ENCODE results near the gene TM7SF3. TPM values are rescaled to one million over a fixed set of nuclear protein-coding genes. Genes with fewer than 3 reads are reported as not detected.

The TM7SF3 gene
- total and polyA plus RNA-seq, 2 experiments from 2014 or later: 51.8 to 55.8 TPM

GRCh38 chr12:27032679-27033078, 18.5 kb upstream of the TM7SF3 start:
- no peaks in the 10 kb centered on the region for H3K4me1 ChIP-seq (ENCODE audit: insufficient read depth)
- H3K36me3 ChIP-seq (ENCODE audit: low read depth): peaks cover 39% of the 10 kb centered on the region
- WGBS, 2 experiments (ENCODE audit: low coverage in 1 of 2, low lambda C conversion rate in 2 of 2, missing lambda C conversion rate in 2 of 2): 92 to 97% methylated on average over 3 of the region's 3 CpGs
- H3K9ac ChIP-seq: no peak overlapping the region
- H3K4me2 ChIP-seq (ENCODE audit: unreplicated experiment): no peak overlapping the region
- H3F3A ChIP-seq (ENCODE audit: insufficient read depth): no peaks in the 10 kb centered on the region
- H3K27ac ChIP-seq: no peak overlapping the region
- H2AFZ ChIP-seq: no peak overlapping the region
- H4K20me1 ChIP-seq (ENCODE audit: insufficient read depth): no peaks in the 10 kb centered on the region
- in situ Hi-C loops (cut with MboI): no loop called here
- H3K4me3 ChIP-seq: no peak overlapping the region
- no peaks in the 10 kb centered on the region for H3K27me3 ChIP-seq (replicated peaks; ENCODE audit: insufficient read depth)
- H3K9me2 ChIP-seq (ENCODE audit: insufficient read depth): no peaks in the 10 kb centered on the region
- H3K79me2 ChIP-seq (ENCODE audit: insufficient read depth): 0 out of 2 replicates have a peak, but pooled peaks cover 2% of the 10 kb centered on the region
- no peaks in the 10 kb centered on the region for H3K9me3 ChIP-seq (ENCODE audit: low read depth)
- no peak for DNase-seq
- no peak for TF ChIP-seq EZH2phosphoT487 (IDR thresholded peaks at IDR 0.05; ENCODE audit: insufficient read depth, low read depth)
- no peak for TF ChIP-seq EZH2 (IDR thresholded peaks at IDR 0.05; ENCODE audit: insufficient read depth, poor library complexity, severe bottlenecking)

DNA sequence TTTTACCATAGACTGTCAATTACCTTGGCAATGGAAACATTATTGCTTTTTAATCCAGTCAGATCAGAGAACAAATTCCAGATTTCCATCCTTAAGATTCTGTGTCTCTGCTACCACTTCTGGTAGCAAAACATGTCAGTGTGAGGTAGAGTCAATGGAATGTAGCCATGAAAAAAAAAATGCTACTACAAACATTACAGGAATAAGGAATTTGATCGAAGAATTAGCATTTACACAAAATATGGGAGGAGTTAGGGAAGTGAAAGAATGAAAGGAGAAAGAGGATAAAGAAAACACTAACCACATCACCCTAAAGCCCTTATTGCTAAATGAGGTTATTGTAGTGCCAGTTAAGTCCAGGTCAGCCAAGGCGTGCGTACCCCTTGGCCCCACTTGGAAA, 17.3 kb upstream of the TM7SF3 start:
- Histone ChIP-seq H3K9me2 (ENCODE audit: insufficient read depth) (no peaks in the 10 kb centered on the region), H3K36me3 (ENCODE audit: low read depth) (peaks cover 46% of the 10 kb centered on the region), H4K20me1 (ENCODE audit: insufficient read depth) (no peaks in the 10 kb centered on the region), H3K9me3 (ENCODE audit: low read depth) (no peaks in the 10 kb centered on the region), H3K9ac (no peak overlapping the region), H3K27ac (no peak overlapping the region), H2AFZ (no peak overlapping the region), H3K79me2 (ENCODE audit: insufficient read depth) (peaks cover 13% of the 10 kb centered on the region), H3K4me3 (no peak overlapping the region), H3K4me2 (ENCODE audit: unreplicated experiment) (no peak overlapping the region), H3K4me1 (ENCODE audit: insufficient read depth) (no peaks in the 10 kb centered on the region), H3K27me3 (replicated peaks; ENCODE audit: insufficient read depth) (no peaks in the 10 kb centered on the region), H3F3A (ENCODE audit: insufficient read depth) (no peaks in the 10 kb centered on the region)
- DNase-seq: no peak
- in situ Hi-C loops (cut with MboI): no loop called here
- TF ChIP-seq EZH2 (IDR thresholded peaks at IDR 0.05; ENCODE audit: insufficient read depth, poor library complexity, severe bottlenecking) (no peak), EZH2phosphoT487 (IDR thresholded peaks at IDR 0.05; ENCODE audit: insufficient read depth, low read depth) (no peak)
- WGBS, 2 experiments (ENCODE audit: low coverage in 1 of 2, low lambda C conversion rate in 2 of 2, missing lambda C conversion rate in 2 of 2): 95 to 99% methylated on average over 3 of the region's 3 CpGs

DNA sequence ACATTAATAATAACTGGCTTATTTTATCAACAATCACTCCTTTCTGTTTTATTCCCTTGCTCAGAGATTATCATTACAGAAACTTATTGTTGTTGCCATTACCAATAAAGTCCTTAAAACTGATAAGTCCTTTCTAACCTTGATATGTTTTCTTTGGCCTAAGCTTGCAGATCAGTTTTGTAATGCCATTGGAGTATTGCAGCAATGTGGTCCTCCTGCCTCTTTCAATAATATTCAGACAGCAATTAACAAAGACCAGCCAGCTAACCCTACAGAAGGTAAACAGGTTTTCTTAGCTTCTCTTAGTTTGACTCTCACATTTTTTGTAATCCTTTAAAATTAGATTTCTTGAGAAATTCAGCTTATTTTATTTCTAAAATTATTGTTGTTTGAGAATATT, 12.1 kb upstream of the TM7SF3 start:
- Histone ChIP-seq H3K27me3 (replicated peaks; ENCODE audit: insufficient read depth) (no peaks in the 10 kb centered on the region), H3K27ac (no peak overlapping the region), H3K4me2 (ENCODE audit: unreplicated experiment) (no peak overlapping the region), H3K79me2 (ENCODE audit: insufficient read depth) (peaks cover 53% of the 10 kb centered on the region), H2AFZ (no peak overlapping the region), H3K4me1 (ENCODE audit: insufficient read depth) (peaks cover 22% of the 10 kb centered on the region), H3K9me2 (ENCODE audit: insufficient read depth) (no peaks in the 10 kb centered on the region), H3K4me3 (no peak overlapping the region), H3K36me3 (ENCODE audit: low read depth) (peaks cover 39% of the 10 kb centered on the region), H3K9me3 (ENCODE audit: low read depth) (no peaks in the 10 kb centered on the region), H4K20me1 (ENCODE audit: insufficient read depth) (no peaks in the 10 kb centered on the region), H3K9ac (no peak overlapping the region), H3F3A (ENCODE audit: insufficient read depth) (peaks cover 11% of the 10 kb centered on the region; the same call in 1 of the 2 replicates)
- in situ Hi-C loops (cut with MboI): no loop called here
- no peak for DNase-seq
- TF ChIP-seq EZH2 (IDR thresholded peaks at IDR 0.05; ENCODE audit: insufficient read depth, poor library complexity, severe bottlenecking) (no peak), EZH2phosphoT487 (IDR thresholded peaks at IDR 0.05; ENCODE audit: insufficient read depth, low read depth) (no peak)

DNA sequence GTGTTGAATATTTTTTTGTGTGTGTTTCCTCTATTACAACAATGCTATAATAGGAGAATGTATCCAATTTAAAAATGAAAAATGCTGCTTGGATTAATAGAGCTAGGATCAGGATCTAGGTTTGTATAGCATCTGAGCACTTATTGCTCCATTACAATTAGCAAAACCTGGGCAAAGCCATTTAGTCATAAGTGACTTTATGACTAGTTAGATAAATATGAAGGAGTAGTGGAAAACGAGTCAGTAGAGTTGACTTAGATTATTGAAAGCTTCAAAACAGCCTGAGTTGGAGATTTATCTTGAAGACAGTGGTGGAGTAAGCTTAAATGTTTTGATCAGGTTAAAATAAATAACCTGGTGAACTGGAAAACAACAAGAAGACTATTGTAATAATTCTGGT, 10.9 kb upstream of the TM7SF3 start:
- H2AFZ ChIP-seq: no peak overlapping the region
- H3K4me1 ChIP-seq (ENCODE audit: insufficient read depth): peaks cover 22% of the 10 kb centered on the region
- H3K9me3 ChIP-seq (ENCODE audit: low read depth): no peaks in the 10 kb centered on the region
- no peak overlapping the region for H3K9ac ChIP-seq
- TF ChIP-seq EZH2phosphoT487 (IDR thresholded peaks at IDR 0.05; ENCODE audit: insufficient read depth, low read depth) (no peak), EZH2 (IDR thresholded peaks at IDR 0.05; ENCODE audit: insufficient read depth, poor library complexity, severe bottlenecking) (no peak)
- H3K36me3 ChIP-seq (ENCODE audit: low read depth): peaks cover 31% of the 10 kb centered on the region
- H4K20me1 ChIP-seq (ENCODE audit: insufficient read depth): no peaks in the 10 kb centered on the region
- H3K79me2 ChIP-seq (ENCODE audit: insufficient read depth): peaks cover 53% of the 10 kb centered on the region
- 5 to 8% methylated on average over 1 of the region's 1 CpG for WGBS, 2 experiments (ENCODE audit: low coverage in 1 of 2, low lambda C conversion rate in 2 of 2, missing lambda C conversion rate in 2 of 2)
- H3K4me2 ChIP-seq (ENCODE audit: unreplicated experiment): peak overlapping the region; percentile 89
- no peak overlapping the region for H3K27ac ChIP-seq
- H3K4me3 ChIP-seq: no peak overlapping the region
- in situ Hi-C loops (cut with MboI): no loop called here
- peak; percentile 64 for DNase-seq
- H3K27me3 ChIP-seq (replicated peaks; ENCODE audit: insufficient read depth): no peaks in the 10 kb centered on the region
- no peaks in the 10 kb centered on the region for H3K9me2 ChIP-seq (ENCODE audit: insufficient read depth)
- H3F3A ChIP-seq (ENCODE audit: insufficient read depth): peaks cover 11% of the 10 kb centered on the region; the same call in 1 of the 2 replicates

DNA sequence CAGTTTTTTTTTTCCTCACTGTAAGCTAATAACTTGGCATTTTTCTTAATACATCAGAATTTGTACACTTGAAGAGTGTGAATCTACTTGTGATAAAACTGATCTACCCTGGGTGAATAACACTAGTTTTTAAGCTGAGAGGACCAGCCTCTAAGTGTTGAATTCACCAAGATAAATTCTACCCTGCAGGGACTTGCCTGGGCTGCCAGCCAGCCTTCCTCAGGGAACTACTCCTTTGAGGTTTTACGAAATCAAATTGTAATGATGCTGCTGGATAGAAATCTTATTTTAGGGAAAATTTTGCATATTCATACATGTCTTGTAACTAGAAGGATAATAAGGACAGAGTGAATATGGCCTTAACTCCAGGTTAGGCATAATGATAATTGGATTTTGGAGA, 10.1 kb upstream of the TM7SF3 start:
- peaks cover 53% of the 10 kb centered on the region for H3K79me2 ChIP-seq (ENCODE audit: insufficient read depth)
- DNase-seq: peak; percentile 61
- no peaks in the 10 kb centered on the region for H3K9me3 ChIP-seq (ENCODE audit: low read depth)
- in situ Hi-C loops (cut with MboI): no loop called here
- no peak overlapping the region for H3K27ac ChIP-seq
- H3K4me3 ChIP-seq: no peak overlapping the region
- peaks cover 22% of the 10 kb centered on the region for H3K4me1 ChIP-seq (ENCODE audit: insufficient read depth)
- H3K4me2 ChIP-seq (ENCODE audit: unreplicated experiment): peak overlapping the region; percentile 89
- peaks cover 11% of the 10 kb centered on the region; the same call in 1 of the 2 replicates for H3F3A ChIP-seq (ENCODE audit: insufficient read depth)
- no peak overlapping the region for H3K9ac ChIP-seq
- H3K36me3 ChIP-seq (ENCODE audit: low read depth): peaks cover 23% of the 10 kb centered on the region
- H2AFZ ChIP-seq: no peak overlapping the region
- TF ChIP-seq EZH2 (IDR thresholded peaks at IDR 0.05; ENCODE audit: insufficient read depth, poor library complexity, severe bottlenecking): no peak
- TF ChIP-seq EZH2phosphoT487 (IDR thresholded peaks at IDR 0.05; ENCODE audit: insufficient read depth, low read depth): no peak
- H4K20me1 ChIP-seq (ENCODE audit: insufficient read depth): no peaks in the 10 kb centered on the region
- H3K27me3 ChIP-seq (replicated peaks; ENCODE audit: insufficient read depth): no peaks in the 10 kb centered on the region
- no peaks in the 10 kb centered on the region for H3K9me2 ChIP-seq (ENCODE audit: insufficient read depth)
- WGBS, 2 experiments (ENCODE audit: low coverage in 1 of 2, low lambda C conversion rate in 2 of 2, missing lambda C conversion rate in 2 of 2): 21 to 22% methylated on average over 1 of the region's 1 CpG

Measured in GM23248 (cell line).